ENCODE measurements around the gene ASB6. TPM values are rescaled to one million over a fixed set of nuclear protein-coding genes. Genes with fewer than 3 reads are reported as not detected.

The ASB6 gene
- total and polyA plus RNA-seq, 2 experiments from 2014 or later, result 8.8 to 19.8 TPM

DNA sequence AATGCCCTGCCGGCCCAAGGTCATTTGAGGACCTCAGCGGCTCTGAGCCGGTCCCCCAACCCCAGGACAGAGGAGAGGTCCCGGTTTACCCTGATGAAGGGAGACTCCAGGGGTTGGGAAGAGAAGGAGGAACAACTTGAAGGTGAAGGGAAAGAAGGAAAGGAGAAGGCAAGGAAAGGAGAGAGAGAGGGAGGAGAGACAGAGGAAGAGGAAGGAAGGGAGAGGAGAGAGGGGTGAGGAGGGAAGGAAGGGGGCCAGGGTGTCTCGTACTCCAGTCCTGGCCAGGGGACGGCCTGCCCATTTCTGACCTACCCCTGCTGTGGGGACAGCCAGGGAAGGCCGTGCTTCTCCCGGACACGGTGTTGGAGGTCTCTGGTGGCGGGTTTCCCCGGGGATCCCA lies 25.4 kb upstream of the ASB6 start:
- TF ChIP-seq ZNF331 (CRISPR knock-in tag; IDR thresholded peaks at IDR 0.05; ENCODE audit: low read depth), result no peak
- no peak for TF ChIP-seq NANOG (IDR thresholded peaks at IDR 0.05; ENCODE audit: borderline replicate concordance)
- no peak for TF ChIP-seq ZNF114 (CRISPR knock-in tag; IDR thresholded peaks at IDR 0.05)
- TF ChIP-seq, protein P1, sequence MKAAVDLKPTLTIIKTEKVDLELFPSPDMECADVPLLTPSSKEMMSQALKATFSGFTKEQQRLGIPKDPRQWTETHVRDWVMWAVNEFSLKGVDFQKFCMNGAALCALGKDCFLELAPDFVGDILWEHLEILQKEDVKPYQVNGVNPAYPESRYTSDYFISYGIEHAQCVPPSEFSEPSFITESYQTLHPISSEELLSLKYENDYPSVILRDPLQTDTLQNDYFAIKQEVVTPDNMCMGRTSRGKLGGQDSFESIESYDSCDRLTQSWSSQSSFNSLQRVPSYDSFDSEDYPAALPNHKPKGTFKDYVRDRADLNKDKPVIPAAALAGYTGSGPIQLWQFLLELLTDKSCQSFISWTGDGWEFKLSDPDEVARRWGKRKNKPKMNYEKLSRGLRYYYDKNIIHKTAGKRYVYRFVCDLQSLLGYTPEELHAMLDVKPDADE (IDR thresholded peaks at IDR 0.05), result no peak
- no peak for TF ChIP-seq JUNB (IDR thresholded peaks at IDR 0.05; ENCODE audit: unreplicated experiment)
- no peak for TF ChIP-seq STAT1 (IDR thresholded peaks at IDR 0.05; ENCODE audit: unreplicated experiment)
- TF ChIP-seq CREB1 (CRISPR knock-in tag; IDR thresholded peaks at IDR 0.05; ENCODE audit: low read depth), result no peak
- no peak for TF ChIP-seq POLR2AphosphoS5 (IDR thresholded peaks at IDR 0.05; ENCODE audit: low read depth)
- TF ChIP-seq, protein P2, sequence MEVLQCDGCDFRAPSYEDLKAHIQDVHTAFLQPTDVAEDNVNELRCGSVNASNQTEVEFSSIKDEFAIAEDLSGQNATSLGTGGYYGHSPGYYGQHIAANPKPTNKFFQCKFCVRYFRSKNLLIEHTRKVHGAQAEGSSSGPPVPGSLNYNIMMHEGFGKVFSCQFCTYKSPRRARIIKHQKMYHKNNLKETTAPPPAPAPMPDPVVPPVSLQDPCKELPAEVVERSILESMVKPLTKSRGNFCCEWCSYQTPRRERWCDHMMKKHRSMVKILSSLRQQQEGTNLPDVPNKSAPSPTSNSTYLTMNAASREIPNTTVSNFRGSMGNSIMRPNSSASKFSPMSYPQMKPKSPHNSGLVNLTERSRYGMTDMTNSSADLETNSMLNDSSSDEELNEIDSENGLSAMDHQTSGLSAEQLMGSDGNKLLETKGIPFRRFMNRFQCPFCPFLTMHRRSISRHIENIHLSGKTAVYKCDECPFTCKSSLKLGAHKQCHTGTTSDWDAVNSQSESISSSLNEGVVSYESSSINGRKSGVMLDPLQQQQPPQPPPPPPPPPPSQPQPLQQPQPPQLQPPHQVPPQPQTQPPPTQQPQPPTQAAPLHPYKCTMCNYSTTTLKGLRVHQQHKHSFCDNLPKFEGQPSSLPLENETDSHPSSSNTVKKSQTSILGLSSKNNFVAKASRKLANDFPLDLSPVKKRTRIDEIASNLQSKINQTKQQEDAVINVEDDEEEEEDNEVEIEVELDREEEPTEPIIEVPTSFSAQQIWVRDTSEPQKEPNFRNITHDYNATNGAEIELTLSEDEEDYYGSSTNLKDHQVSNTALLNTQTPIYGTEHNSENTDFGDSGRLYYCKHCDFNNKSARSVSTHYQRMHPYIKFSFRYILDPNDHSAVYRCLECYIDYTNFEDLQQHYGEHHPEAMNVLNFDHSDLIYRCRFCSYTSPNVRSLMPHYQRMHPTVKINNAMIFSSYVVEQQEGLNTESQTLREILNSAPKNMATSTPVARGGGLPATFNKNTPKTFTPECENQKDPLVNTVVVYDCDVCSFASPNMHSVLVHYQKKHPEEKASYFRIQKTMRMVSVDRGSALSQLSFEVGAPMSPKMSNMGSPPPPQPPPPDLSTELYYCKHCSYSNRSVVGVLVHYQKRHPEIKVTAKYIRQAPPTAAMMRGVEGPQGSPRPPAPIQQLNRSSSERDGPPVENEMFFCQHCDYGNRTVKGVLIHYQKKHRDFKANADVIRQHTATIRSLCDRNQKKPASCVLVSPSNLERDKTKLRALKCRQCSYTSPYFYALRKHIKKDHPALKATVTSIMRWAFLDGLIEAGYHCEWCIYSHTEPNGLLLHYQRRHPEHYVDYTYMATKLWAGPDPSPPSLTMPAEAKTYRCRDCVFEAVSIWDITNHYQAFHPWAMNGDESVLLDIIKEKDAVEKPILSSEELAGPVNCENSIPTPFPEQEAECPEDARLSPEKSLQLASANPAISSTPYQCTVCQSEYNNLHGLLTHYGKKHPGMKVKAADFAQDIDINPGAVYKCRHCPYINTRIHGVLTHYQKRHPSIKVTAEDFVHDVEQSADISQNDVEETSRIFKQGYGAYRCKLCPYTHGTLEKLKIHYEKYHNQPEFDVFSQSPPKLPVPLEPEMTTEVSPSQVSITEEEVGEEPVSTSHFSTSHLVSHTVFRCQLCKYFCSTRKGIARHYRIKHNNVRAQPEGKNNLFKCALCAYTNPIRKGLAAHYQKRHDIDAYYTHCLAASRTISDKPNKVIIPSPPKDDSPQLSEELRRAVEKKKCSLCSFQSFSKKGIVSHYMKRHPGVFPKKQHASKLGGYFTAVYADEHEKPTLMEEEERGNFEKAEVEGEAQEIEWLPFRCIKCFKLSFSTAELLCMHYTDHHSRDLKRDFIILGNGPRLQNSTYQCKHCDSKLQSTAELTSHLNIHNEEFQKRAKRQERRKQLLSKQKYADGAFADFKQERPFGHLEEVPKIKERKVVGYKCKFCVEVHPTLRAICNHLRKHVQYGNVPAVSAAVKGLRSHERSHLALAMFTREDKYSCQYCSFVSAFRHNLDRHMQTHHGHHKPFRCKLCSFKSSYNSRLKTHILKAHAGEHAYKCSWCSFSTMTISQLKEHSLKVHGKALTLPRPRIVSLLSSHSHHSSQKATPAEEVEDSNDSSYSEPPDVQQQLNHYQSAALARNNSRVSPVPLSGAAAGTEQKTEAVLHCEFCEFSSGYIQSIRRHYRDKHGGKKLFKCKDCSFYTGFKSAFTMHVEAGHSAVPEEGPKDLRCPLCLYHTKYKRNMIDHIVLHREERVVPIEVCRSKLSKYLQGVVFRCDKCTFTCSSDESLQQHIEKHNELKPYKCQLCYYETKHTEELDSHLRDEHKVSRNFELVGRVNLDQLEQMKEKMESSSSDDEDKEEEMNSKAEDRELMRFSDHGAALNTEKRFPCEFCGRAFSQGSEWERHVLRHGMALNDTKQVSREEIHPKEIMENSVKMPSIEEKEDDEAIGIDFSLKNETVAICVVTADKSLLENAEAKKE (CRISPR knock-in tag; IDR thresholded peaks at IDR 0.05), result no peak
- no peak for TF ChIP-seq EZH2 (IDR thresholded peaks at IDR 0.05; ENCODE audit: low read depth, unreplicated experiment)
- TF ChIP-seq, protein P3, sequence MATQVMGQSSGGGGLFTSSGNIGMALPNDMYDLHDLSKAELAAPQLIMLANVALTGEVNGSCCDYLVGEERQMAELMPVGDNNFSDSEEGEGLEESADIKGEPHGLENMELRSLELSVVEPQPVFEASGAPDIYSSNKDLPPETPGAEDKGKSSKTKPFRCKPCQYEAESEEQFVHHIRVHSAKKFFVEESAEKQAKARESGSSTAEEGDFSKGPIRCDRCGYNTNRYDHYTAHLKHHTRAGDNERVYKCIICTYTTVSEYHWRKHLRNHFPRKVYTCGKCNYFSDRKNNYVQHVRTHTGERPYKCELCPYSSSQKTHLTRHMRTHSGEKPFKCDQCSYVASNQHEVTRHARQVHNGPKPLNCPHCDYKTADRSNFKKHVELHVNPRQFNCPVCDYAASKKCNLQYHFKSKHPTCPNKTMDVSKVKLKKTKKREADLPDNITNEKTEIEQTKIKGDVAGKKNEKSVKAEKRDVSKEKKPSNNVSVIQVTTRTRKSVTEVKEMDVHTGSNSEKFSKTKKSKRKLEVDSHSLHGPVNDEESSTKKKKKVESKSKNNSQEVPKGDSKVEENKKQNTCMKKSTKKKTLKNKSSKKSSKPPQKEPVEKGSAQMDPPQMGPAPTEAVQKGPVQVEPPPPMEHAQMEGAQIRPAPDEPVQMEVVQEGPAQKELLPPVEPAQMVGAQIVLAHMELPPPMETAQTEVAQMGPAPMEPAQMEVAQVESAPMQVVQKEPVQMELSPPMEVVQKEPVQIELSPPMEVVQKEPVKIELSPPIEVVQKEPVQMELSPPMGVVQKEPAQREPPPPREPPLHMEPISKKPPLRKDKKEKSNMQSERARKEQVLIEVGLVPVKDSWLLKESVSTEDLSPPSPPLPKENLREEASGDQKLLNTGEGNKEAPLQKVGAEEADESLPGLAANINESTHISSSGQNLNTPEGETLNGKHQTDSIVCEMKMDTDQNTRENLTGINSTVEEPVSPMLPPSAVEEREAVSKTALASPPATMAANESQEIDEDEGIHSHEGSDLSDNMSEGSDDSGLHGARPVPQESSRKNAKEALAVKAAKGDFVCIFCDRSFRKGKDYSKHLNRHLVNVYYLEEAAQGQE (IDR thresholded peaks at IDR 0.05; ENCODE audit: unreplicated experiment), result no peak
- TF ChIP-seq EZH2phosphoT487 (IDR thresholded peaks at IDR 0.05; ENCODE audit: unreplicated experiment), result no peak
- TF ChIP-seq, protein P4, sequence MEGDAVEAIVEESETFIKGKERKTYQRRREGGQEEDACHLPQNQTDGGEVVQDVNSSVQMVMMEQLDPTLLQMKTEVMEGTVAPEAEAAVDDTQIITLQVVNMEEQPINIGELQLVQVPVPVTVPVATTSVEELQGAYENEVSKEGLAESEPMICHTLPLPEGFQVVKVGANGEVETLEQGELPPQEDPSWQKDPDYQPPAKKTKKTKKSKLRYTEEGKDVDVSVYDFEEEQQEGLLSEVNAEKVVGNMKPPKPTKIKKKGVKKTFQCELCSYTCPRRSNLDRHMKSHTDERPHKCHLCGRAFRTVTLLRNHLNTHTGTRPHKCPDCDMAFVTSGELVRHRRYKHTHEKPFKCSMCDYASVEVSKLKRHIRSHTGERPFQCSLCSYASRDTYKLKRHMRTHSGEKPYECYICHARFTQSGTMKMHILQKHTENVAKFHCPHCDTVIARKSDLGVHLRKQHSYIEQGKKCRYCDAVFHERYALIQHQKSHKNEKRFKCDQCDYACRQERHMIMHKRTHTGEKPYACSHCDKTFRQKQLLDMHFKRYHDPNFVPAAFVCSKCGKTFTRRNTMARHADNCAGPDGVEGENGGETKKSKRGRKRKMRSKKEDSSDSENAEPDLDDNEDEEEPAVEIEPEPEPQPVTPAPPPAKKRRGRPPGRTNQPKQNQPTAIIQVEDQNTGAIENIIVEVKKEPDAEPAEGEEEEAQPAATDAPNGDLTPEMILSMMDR (conservative IDR thresholded peaks at IDR 0.05; ENCODE audit: low read depth in 2 of 2), result no peak
- H3K4me2 ChIP-seq, result no peak overlapping the region

More for the DNA sequence above, 25.4 kb upstream of the ASB6 start:
- no peaks in the 10 kb centered on the region for H3K9me2 ChIP-seq (ENCODE audit: insufficient read depth)
- H3F3A ChIP-seq (replicated peaks; ENCODE audit: low read depth), result no peaks in the 10 kb centered on the region
- H3K4me1 ChIP-seq (ENCODE audit: insufficient read depth), result peaks cover 14% of the 10 kb centered on the region
- H2AFZ ChIP-seq, result no peak overlapping the region
- peaks cover 38% of the 10 kb centered on the region for H3K27me3 Mint-ChIP-seq (ENCODE audit: insufficient read depth, low read depth, poor library complexity)
- no peaks in the 10 kb centered on the region for H3K9me3 Mint-ChIP-seq
- ATAC-seq (no peak), DNase-seq (ENCODE audit: low spot score) (no peak)
- H3K79me2 ChIP-seq (replicated peaks; ENCODE audit: insufficient read depth), result no peaks in the 10 kb centered on the region
- no peaks in the 10 kb centered on the region for H4K20me1 ChIP-seq (replicated peaks; ENCODE audit: insufficient read depth)
- no peaks in the 10 kb centered on the region for H3K36me3 Mint-ChIP-seq (ENCODE audit: low read depth)
- no peaks in the 10 kb centered on the region for H3K36me3 ChIP-seq (ENCODE audit: insufficient read depth)
- H3K4me1 Mint-ChIP-seq, result peaks cover 19% of the 10 kb centered on the region
- no peak overlapping the region for H3K4me3 Mint-ChIP-seq
- H3K27ac ChIP-seq (ENCODE audit: low read depth), result no peak overlapping the region
- H3K27me3 ChIP-seq (ENCODE audit: insufficient read depth), result peaks cover 24% of the 10 kb centered on the region
- H3K27ac Mint-ChIP-seq, result no peak overlapping the region
- H3K4me3 ChIP-seq, result no peak overlapping the region
